Effector CD4-positive, alpha-beta T cell (primary cell): ENCODE measurements around the gene CHST11.
"Not testable (repeated sequence)": the region's sequence is repeated elsewhere in the genome, so short reads cannot be mapped to it uniquely, and the experiment has no call there.

Experiments
- DNase-seq: peaks from one replicate; pipeline ENCODE4 v3.0.0-alpha.2; 2020

CHST11 gene

GRCh38 chr12:104567832-104568486, 111.2 kb downstream of the CHST11 start:
- DNase-seq = no peak

- no peak for DNase-seq
These were observed 111.7 kb downstream of the CHST11 start for GRCh38 chr12:104568487-104568868.

GRCh38 chr12:104568935-104569334, 112.2 kb downstream of the CHST11 start:
- no peak for DNase-seq

- DNase-seq = peak; percentile 26
These were observed 112.8 kb downstream of the CHST11 start for GRCh38 chr12:104569346-104570173.

GRCh38 chr12:104570174-104570907, 113.6 kb downstream of the CHST11 start:
- no peak for DNase-seq

- no peak for DNase-seq
These were observed 114.6 kb downstream of the CHST11 start for GRCh38 chr12:104571328-104571727.

GRCh38 chr12:104574353-104574752, 117.6 kb downstream of the CHST11 start:
- DNase-seq = not testable (repeated sequence)

- not testable (repeated sequence) for DNase-seq
These were observed 118.0 kb downstream of the CHST11 start for GRCh38 chr12:104574758-104575157.

- DNase-seq = no peak
These were observed 118.9 kb downstream of the CHST11 start for GRCh38 chr12:104575442-104576186.

GRCh38 chr12:104576187-104576778, 119.5 kb downstream of the CHST11 start:
- no peak for DNase-seq

- DNase-seq = no peak
These were observed 120.3 kb downstream of the CHST11 start for GRCh38 chr12:104576980-104577580.

GRCh38 chr12:104577581-104577981, 120.8 kb downstream of the CHST11 start:
- DNase-seq = no peak

- DNase-seq = no peak
These were observed 121.7 kb downstream of the CHST11 start for GRCh38 chr12:104578453-104578852.

GRCh38 chr12:104579718-104580495, 123.2 kb downstream of the CHST11 start:
- DNase-seq = no peak

- no peak for DNase-seq
These were observed 124.3 kb downstream of the CHST11 start for GRCh38 chr12:104581005-104581570.

GRCh38 chr12:104582739-104583138, 126.0 kb downstream of the CHST11 start:
- no peak for DNase-seq

- no peak for DNase-seq
These were observed 126.6 kb downstream of the CHST11 start for GRCh38 chr12:104583301-104583700.

GRCh38 chr12:104585448-104586055, 128.8 kb downstream of the CHST11 start:
- no peak for DNase-seq

- DNase-seq = no peak
These were observed 129.7 kb downstream of the CHST11 start for GRCh38 chr12:104586351-104586919.
